Esophagus squamous epithelium (tissue), 5 donors: ENCODE data around the gene SUMO4. TPM values are rescaled to one million over a fixed set of nuclear protein-coding genes. Genes with fewer than 3 reads are reported as not detected.

Experiments
- DNase-seq: peaks from one replicate; lab custom pipeline; 2025; lab: John Stamatoyannopoulos, UW
- H3K27ac ChIP-seq, 4 donors: fragments of 200-600 bp; sonication (generic); one replicate each; pipeline ENCODE4 v1.5.1; 2016 to 2019; ENCODE audit warnings: mild to moderate bottlenecking in 1 of 4
- H3K27me3 ChIP-seq, 4 donors: fragments of 200-600 bp; sonication (generic); 1 replicate in 3 of 4; 2 replicates in 1 of 4; pipeline versions ENCODE4 v1.5.1 to v1.6.0; 2017 to 2021; ENCODE audit warnings: antibody characterized with exemption in 1 of 4
- H3K36me3 ChIP-seq, 3 donors: fragments of 200-600 bp; sonication (generic); one replicate each; pipeline ENCODE4 v1.5.1; 2016 to 2019
- H3K4me1 ChIP-seq, 3 donors: fragments of 200-600 bp; sonication (generic); one replicate each; pipeline ENCODE4 v1.5.1; 2017 to 2019
- H3K4me3 ChIP-seq, 4 donors: fragments of 200-600 bp; sonication (generic); 1 replicate in 3 of 4; 2 replicates in 1 of 4; pipeline ENCODE4 v1.5.1; 2016 to 2019; ENCODE audit warnings: mild to moderate bottlenecking in 2 of 4, moderate library complexity in 1 of 4
- H3K9me3 ChIP-seq, 3 donors: fragments of 200-600 bp; sonication (generic); one replicate each; pipeline ENCODE4 v1.5.1; 2016 to 2019
- CTCF ChIP-seq, 6 experiments: fragments of 450-650 bp in 4 of 6; fragments of 200-600 bp in 2 of 6; sonication (generic) in 2 of 6; IDR thresholded peaks; one replicate each; pipeline ENCODE4 v1.5.1; 2016 to 2019; ENCODE audit warnings: antibody characterized with exemption in 6 of 6, mild to moderate bottlenecking in 4 of 6, moderate library complexity in 4 of 6
- POLR2A ChIP-seq, 4 donors: fragments of 450-650 bp; IDR thresholded peaks; one replicate each; pipeline ENCODE4 v1.6.1; 2017; ENCODE audit warnings: antibody characterized with exemption in 4 of 4, mild to moderate bottlenecking in 4 of 4, moderate library complexity in 3 of 4
- WGBS, 2 donors: methylation state at CpG; one replicate each; pipeline ENCODE4 v1.1.5; 2018; 5-methylcytosine and 5-hydroxymethylcytosine counted together
- intact Hi-C: fragments of 100-400 bp; cut with DNase I; formaldehyde crosslinking; loops from one replicate; pipeline ENCODE4 v1.15.0; 2022
- total RNA-seq, 4 donors: library from RNA; depleted of rRNA; stranded (reverse); fragments of >200 nt; gene quantifications; one replicate each; pipeline ENCODE4 v1.1.0, GENCODE V29; 2016
- donor health status: DM: yes; HTN: yes; CAD: no.

SUMO4 gene
- total RNA-seq, 4 donors from 2014 or later: 2.3 to 3.2 TPM; not detected in 2

DNA sequence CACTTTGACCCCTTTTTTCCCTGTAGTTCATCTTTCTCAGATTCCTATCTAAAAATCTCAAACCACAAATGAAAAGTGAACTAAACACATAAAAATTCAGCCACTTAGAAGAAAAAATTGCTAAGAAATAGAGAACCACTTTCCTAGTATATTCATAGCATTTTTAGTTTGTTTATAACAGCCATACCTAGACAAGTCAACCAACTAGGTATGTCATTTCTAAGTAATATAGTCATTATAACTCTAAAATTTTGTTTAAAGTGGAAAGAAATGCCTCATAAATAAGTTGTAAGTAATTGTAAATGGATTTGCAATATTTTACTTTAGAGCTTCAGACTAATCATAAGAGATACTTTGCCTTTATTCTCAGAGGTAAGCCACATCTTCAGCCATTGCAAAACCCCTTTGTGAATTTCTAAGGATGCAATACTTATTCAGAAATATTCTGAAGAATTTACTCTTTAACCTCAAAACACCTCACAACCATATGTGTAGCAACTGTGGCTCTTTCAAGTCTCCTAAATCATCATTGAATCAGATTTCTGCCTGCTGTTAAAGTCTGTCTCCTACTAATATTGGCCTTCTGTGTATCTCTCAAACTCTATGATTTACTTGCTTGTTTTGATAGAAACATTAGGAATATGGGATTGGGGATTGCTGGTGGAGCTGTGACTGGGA, 6.9 kb upstream of the SUMO4 start:
- Histone ChIP-seq H3K27me3 (no peaks in the 10 kb centered on the region), H3K4me3 (no peak overlapping the region), H3K36me3 (peaks cover 0 to 24% (median 0%) of the 10 kb centered on the region in 3 donors), H3K4me1 (peaks cover 0 to 14% (median 0%) of the 10 kb centered on the region in 3 donors), H3K9me3 (no peaks in the 10 kb centered on the region), H3K27ac (no peak overlapping the region)
- no peak for DNase-seq
- no peak for TF ChIP-seq CTCF (IDR thresholded peaks at IDR 0.05)
- TF ChIP-seq POLR2A (IDR thresholded peaks at IDR 0.05): no peak
- intact Hi-C loops: no loop called here

GRCh38 chr6:149395185-149395584, 4.9 kb upstream of the SUMO4 start:
- H3K27me3 ChIP-seq: no peaks in the 10 kb centered on the region
- DNase-seq: no peak
- no peak overlapping the region for H3K4me3 ChIP-seq
- TF ChIP-seq CTCF (IDR thresholded peaks at IDR 0.05) (no peak), POLR2A (IDR thresholded peaks at IDR 0.05) (no peak)
- peaks cover 0 to 42% (median 3%) of the 10 kb centered on the region in 3 donors for H3K36me3 ChIP-seq
- intact Hi-C loops: no loop called here
- no peaks in the 10 kb centered on the region for H3K4me1 ChIP-seq
- no peaks in the 10 kb centered on the region for H3K9me3 ChIP-seq
- H3K27ac ChIP-seq: no peak overlapping the region

DNA sequence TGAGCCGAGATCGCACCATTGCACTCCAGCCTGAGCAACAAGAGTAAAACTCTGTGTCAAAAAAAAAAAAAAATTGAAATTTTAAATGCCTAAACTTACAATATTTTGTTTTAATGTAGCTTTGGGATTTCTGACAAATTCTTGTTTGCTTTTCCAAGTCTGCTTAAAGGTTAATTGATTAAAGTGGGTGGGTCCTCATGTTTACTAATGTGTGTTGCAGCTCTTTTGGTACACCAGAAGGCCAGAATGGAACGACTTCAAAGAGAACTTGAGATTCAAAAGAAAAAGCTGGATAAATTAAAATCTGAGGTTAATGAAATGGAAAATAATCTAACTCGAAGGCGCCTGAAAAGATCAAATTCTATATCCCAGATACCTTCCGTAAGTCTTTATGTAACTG, 2.7 kb upstream of the SUMO4 start:
- Histone ChIP-seq H3K4me3 (no peak overlapping the region), H3K27ac (no peak overlapping the region), H3K9me3 (no peaks in the 10 kb centered on the region), H3K27me3 (no peaks in the 10 kb centered on the region), H3K36me3 (peaks cover 0 to 52% (median 8%) of the 10 kb centered on the region in 3 donors), H3K4me1 (no peaks in the 10 kb centered on the region)
- no peak for DNase-seq
- intact Hi-C loops: no loop called here
- no peak for TF ChIP-seq POLR2A (IDR thresholded peaks at IDR 0.05)
- TF ChIP-seq CTCF (IDR thresholded peaks at IDR 0.05): no peak
- WGBS, 2 donors: 95 to 96% methylated on average over 6 of the region's 6 CpGs

DNA sequence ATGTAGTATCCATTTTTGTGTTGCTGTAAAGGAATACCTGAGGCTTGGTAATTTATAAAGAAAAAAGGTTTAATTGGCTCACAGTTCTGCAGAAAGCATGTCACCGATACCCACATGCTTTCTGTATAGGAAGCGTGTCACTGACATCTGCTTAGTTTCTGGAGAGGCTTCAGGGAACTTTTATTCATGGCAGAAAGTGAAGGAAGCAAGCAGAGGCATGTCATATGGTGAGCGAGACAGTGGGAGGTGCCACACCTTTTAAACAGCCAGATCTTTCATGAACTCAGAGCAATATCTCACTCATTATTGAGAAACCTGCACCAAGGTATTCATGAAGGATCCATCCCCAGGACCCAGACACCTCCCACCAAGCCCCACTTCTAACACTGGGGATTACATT, 3.5 kb downstream of the SUMO4 start:
- intact Hi-C loops: no loop called here
- no peak overlapping the region for H3K27ac ChIP-seq
- no peak for TF ChIP-seq POLR2A (IDR thresholded peaks at IDR 0.05)
- no peak for TF ChIP-seq CTCF (IDR thresholded peaks at IDR 0.05)

DNA sequence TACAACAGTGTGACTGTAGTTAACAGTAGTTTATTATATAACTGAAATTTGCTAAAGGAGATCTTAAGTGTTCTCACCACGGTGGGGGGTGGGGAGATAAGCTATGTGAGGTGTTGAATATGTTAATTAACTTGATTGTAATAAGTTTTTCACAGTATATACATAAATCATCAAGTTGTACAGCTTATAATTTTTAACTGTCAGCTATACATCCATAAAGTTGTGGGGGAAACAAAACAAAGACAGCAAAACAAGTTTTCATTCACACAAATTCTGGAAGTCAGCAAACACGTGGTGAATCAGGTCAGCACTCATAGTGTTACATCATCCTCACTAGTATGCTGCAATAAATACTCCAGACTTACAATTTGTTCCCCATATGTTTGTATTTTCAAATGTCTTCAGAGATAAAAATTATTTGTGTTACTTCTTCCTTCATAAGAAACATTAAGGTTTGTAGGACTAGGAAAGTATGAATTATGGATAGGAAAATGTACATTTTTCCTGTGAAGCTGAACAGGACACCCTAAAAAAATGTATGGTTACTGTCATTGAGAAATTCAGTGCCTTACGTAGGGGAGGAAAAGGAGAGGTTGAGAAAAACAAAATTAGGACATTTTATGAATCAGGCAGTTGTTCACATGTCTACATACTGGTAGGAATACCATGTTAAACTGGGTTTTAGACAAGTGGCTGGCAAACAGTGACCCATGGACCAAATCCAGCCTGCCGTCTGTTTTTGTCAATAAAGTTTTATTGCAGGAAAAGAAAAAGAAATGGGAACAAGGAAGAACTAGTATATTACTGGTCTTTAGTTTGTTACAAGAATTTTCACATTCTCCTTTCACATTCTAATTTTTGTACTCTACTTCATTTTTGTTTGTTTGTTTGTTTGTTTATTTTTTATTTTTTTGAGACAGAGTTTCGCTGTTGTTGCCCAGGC, 6.0 kb downstream of the SUMO4 start:
- 68 to 70% methylated on average over 5 of the region's 5 CpGs for WGBS, 2 donors
- no peaks in the 10 kb centered on the region for H3K9me3 ChIP-seq
- no peak for DNase-seq
- H3K4me3 ChIP-seq: no peak overlapping the region
- H3K4me1 ChIP-seq: no peaks in the 10 kb centered on the region
- intact Hi-C loops: no loop called here
- TF ChIP-seq CTCF (IDR thresholded peaks at IDR 0.05) (no peak), POLR2A (IDR thresholded peaks at IDR 0.05) (no peak)
- no peaks in the 10 kb centered on the region for H3K27me3 ChIP-seq
- H3K36me3 ChIP-seq: peaks cover 0 to 40% (median 0%) of the 10 kb centered on the region in 3 donors
- no peak overlapping the region for H3K27ac ChIP-seq

More for the DNA sequence above, 3.5 kb downstream of the SUMO4 start:
- H3K4me1 ChIP-seq: no peaks in the 10 kb centered on the region
- no peaks in the 10 kb centered on the region for H3K27me3 ChIP-seq
- DNase-seq: no peak
- H3K36me3 ChIP-seq: peaks cover 0 to 42% (median 8%) of the 10 kb centered on the region in 3 donors
- H3K4me3 ChIP-seq: no peak overlapping the region
- no peaks in the 10 kb centered on the region for H3K9me3 ChIP-seq
- WGBS, 2 donors: 56 to 100% methylated on average over 1 to 3 of the region's 3 CpGs
